Activated CD4-positive, alpha-beta T cell treated with anti-CD3 and anti-CD28 coated beads, Interleukin-2, amount 50 U/mL, for 4 hours (primary cell): ENCODE data around the gene RPL13A.
A peak's percentile ranks its signal among the peaks of the same experiment; 100 is the strongest.
"Not testable (repeated sequence)": the region's sequence is repeated elsewhere in the genome, so short reads cannot be mapped to it uniquely, and the experiment has no call there.

ENCODE experiments used
- DNase-seq, 2 experiments: peaks; one replicate each; pipeline ENCODE4 v3.0.0-alpha.2; 2020

RPL13A gene

GRCh38 chr19:49487277-49488045 lies at the start of gene RPL13A:
Gene RPL13A, plus strand, starts transcription at chr19:49487608. Its CDS starts 22 bp downstream, at chr19:49487630.
- DNase-seq: peak; percentile 99 to 100

GRCh38 chr19:49438261-49438660 lies 49.1 kb upstream of the RPL13A start:
- no peak for DNase-seq

DNA sequence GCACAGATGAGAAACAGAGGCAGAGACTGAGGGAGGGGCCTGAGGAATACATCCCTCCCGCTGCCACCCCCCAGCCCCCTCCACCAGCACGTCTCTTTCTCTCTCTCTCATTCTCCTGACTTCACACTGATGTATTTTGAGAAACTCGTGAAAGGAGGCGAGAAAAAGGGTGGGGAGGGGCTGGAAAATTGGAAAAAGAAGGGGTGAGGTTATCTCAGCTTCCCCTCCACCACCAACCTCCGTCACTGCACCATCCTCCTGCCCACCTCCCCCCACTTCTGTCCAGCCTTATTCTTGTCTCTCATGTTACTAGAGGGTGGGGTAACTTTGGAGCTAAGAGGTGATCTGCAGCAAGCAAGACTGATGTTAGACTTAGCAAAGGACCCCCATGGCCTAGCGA lies 47.6 kb upstream of the RPL13A start:
- no peak for DNase-seq

DNA sequence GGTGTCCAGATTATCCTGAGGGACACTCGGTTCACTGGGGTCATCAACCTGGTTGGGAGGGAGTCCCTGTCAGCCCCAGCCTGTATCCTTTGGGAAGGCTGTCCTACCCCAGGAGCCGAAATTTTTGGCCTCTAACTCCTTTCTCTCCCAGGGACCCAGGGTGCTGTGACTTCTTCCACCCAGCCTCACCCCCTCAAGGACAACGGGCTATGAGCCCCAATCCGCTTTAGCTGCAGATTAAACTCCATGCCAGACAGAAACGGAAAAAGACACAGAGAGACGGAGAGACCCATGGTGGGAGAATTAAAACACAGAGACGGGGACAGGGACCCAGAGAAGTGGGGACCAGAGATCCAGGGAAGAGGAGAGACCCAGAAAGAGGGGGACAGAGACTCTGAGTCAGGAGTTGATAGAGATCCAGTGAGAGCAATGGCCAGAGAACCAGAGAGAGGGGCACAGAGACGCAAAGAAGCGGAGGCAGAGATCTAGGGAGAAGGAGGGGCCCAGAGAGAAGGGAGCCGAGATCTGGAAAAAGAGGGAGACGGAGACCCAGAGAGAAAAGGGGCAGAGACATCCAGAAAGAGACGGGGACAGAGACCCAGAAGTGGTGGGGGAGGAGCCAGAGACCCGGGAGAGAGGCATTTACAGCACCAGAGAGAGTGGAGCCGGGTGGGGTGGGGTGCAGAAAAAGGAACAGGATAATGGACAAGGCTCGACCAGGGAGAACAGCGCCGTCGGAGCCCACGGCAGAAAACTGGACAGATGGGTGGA lies 46.8 kb upstream of the RPL13A start:
- DNase-seq: no peak

- DNase-seq: no peak
These were observed 46.0 kb upstream of the RPL13A start, which contains the start of gene SLC17A7 for GRCh38 chr19:49441210-49441959. Gene SLC17A7, minus strand, starts transcription at chr19:49441527. Its CDS starts 148 bp downstream, at chr19:49441379.

DNA sequence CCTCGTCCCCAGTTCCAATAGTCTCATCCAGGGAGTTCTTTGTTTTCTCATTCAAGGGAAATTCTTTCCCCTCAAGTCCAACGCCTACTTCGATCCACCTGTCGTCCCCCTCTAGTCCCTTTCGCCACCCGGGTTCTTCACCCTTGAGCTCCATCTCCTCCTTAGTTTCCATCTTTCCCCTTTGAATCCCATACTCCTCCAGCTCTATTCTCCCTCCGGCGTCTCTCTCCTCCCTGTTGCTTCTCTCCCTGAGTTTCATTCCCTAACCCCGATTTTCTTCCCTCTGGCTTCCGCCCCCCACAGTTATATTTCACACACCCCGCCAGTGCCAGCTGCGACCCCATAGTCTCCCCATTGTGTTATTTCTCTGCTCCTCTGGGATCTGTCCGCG lies 45.5 kb upstream of the RPL13A start:
- DNase-seq: no peak

DNA sequence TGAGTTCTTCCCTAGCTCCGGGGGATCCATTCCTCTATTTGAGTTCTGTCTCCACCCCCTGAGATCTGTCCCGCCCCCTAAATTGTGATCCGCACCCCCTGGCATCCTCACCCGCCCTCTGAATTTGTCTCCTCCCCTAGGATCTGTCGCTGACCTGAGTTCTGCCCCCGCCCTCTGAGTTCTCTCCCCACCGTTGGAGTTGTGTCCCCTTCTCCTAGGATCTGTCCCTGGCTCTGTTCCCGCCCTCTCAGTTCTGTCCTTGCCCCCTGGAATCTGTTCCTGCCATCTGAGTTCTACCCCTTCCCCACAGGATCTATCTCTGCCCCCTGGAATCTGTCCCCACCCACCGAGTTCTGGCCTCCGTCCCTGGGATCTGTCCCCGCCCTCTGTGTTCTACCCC lies 45.1 kb upstream of the RPL13A start:
- no peak for DNase-seq

- peak; percentile 24 to 40 for DNase-seq
These were observed 44.5 kb upstream of the RPL13A start for GRCh38 chr19:49442771-49443365.

DNA sequence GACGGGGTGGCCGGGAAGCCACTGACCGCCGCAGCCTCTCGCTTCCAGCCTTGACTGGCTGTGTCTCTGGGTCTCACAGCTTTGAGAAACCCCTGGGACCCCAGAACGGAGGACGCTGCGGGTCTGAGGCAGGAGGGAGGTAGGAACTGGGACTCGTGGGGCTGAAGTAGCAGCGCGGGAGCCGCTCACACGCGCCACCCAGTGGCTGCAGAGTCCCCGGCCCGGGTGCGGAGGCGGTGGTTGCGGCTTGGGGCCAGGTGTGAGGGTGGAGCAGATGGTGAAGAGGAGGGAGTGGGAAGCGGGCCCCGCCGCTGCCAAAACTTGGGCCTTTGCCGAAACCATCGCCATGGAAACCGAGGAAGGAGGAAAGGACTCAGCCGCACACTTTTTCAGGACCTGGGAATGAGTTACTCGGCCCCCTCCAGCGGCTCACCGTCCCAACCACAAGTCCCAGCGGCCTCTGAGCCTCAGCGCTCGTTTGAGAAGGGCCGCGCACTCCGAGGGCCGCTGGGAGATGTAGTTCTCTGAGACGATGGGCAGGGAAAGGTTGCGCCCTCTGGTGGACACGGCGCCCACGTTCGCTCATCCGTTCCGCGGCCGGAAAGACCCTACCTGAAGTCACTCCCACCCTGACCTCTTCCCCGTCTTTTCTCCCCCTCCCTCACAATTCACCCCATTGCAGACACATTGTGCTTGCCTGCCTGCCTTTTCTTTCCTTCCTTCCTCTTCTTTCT lies 43.9 kb upstream of the RPL13A start:
- DNase-seq: peak; percentile 90

DNA sequence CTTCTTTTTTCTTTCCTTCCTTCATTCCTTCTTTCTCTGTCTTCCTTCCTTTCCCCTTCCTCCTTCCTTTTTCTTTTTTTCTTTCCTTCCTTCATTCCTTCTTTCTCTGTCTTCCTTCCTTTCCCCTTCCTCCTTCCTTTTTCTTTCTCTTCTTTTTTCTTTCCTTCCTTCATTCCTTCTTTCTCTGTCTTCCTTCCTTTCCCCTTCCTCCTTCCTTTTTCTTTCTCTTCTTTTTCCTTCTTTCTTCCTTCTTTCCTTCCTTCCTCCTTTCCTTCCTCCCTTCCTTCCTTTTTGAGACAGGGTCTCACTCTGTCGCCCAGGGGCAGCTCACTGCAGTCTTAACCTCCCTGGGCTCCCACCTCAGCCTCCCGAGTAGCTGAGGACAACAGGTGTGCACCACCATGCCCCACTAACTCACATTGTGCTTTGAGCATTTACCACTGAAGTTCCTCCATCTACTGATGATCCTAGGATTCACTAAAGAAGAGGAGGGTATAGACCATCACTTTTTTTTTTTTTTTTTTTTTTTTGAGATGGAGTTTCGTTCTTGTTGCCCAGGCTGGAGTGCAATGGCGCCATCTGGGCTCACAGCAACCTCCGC lies 43.2 kb upstream of the RPL13A start:
- not testable (repeated sequence) for DNase-seq

- no peak for DNase-seq
These were observed 41.4 kb upstream of the RPL13A start for GRCh38 chr19:49445997-49446396.

DNA sequence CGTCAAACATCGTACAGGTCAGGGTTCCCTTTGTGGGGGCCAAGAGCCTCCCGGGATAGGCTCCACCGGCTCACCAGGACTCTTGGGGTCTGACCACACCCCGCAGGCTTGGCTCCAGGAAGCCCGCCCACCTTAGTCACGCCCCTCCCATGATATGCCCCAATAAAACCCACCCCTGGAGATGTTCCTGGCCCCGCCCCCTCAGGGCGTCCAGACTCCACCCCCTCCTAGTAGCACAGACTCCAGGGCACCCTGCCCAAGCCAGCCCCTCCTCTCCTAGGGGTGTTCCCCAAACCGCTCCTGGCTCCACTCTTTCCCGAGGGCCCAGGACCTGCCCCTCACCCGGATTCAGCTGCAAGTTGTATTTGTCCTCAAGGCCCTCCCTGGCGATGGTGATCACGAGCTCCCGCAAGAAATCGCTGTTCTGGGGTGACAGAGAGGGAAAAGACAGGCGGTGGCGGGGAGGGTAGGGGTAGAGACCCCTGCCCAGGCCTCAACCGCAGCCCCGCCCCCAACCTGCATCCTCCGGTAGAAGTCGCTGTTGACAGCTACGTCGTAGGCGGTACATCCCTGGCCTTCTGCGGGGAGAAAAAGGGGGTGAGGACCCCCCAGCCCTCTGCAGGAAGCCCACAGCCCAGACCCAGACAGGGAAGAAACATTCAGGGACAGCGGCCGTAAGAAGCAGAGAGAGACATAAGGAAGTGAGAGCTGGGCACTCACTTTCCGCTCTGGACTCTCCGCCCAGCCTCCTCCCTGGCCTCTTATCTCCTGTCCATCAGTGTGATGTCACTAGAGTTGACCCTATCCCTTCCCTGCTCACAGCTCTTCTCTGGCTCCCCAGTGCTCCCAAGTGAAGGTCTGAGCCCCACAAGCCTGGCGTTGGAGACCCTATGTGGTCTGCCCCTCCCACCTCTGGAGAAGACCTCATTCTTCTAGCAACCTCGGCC lies 39.6 kb upstream of the RPL13A start:
- DNase-seq: no peak

- DNase-seq: no peak
These were observed 39.0 kb upstream of the RPL13A start for GRCh38 chr19:49448432-49448786.

DNA sequence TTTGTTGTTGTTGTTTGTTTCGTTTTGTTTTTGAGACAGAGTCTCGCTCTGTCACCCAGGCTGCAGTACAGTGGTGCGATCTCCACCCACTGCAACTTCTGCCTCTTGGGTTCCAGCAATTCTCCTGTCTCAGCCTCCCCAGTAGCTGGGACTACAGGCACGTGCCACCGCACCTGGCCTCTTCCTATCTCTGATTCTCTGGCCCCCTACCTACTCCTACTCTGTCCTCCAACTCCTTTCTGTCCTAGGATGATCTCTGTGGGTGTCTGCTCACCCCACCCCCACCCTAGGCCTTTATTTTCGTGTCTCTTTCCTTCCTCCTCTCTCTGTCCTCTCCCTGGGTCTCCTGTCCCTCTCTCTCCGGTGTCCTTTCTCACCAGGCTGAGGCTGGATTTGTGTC lies 37.0 kb upstream of the RPL13A start:
- no peak for DNase-seq

GRCh38 chr19:49451430-49452181 lies 35.8 kb upstream of the RPL13A start, which contains the start of gene PIH1D1:
Gene PIH1D1, minus strand, starts transcription at chr19:49451814. Its CDS starts 240 bp downstream, at chr19:49451574.
- peak; percentile 93 for DNase-seq

DNA sequence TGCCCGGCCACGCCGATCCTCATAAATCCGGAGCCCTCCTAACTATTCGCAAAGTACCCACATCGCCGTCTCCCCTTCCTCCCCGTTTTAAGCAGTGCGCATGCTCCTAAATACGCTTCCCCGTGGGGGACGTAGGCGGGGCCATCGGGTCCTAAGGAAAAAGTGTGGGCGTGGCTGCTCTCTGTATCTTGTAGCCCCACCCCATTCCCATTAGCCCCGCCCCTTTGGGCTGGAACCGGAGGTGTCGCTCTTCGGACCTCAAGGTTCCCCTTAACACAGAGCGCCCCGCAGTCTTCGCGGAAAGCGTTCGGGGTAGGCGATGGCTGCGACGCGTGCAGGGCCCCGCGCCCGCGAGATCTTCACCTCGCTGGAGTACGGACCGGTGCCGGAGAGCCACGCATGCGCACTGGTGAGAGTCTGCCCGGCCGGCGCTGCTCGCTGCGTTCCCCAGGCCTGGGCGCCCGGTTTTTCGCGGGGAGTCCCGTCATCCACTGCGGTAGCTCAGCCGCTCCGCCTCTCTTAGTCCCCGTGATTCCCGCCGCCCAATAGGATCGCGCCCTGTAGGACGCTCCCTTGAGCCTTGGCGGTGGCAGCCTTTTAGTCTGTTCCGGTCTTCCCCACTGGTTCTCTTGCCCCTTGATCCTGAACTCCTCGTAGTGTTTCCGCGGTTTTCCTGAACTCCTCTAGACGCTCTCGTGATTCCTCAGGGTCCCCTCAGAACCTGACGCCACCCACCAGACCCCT lies 34.2 kb upstream of the RPL13A start, which contains the start of gene ALDH16A1:
TSS of gene ALDH16A1 (plus strand) at position 213 of the 744 bp plus-strand sequence. CDS start at position 320, 107 bp downstream.
- DNase-seq: peak; percentile 95 to 96

DNA sequence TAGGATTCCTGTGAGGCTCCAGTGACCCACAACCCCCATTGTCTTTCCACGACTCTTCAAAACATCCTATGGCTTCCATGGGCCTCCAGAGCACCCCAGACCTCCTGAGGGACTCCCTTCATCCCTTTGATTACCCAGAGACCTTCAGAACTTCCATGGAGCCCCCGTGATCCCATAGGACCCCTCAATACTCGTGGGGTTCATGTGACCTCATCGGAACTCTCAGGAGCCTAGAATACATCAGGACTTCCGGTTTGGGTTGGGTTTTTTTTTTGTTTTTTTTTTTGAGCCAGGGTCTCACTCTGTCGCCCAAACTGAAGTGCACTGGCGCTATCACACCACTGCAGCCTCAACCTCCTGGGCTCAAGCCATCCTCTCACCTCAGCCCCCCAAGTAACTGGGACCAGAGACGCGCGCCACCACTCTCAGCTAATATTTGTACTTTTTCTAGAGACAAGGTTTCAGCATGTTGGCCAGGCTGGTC lies 33.6 kb upstream of the RPL13A start:
- no peak for DNase-seq

DNA sequence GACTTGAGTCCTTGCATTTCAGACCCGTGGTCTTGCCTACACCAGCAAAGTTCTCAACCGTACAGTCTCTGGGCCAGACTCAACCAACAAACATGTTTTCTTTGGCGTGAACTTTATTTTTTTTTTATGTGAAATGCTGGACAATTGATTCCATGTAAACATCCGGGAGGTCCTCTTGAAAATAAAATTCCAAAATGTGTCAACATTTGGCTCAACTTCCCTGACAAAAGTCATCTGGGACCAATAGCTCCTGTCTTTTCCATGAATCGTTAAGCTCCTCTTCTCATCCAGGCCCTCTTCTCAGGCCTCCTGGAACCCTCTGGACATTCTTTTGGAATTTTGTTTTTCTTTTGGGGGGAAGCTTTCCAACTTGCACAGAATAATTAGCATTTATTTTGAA lies 31.6 kb upstream of the RPL13A start:
- no peak for DNase-seq

GRCh38 chr19:49456326-49456725 lies 31.1 kb upstream of the RPL13A start:
- no peak for DNase-seq
